ENCODE results near the gene GOT1.

- TF ChIP-seq ZBTB44 (tag by site-specific recombination; IDR thresholded peaks at IDR 0.05) = no peak
- TF ChIP-seq REST (tag by site-specific recombination; IDR thresholded peaks at IDR 0.05) = no peak
- TF ChIP-seq ZNF426 (tag by site-specific recombination; IDR thresholded peaks at IDR 0.05) = no peak
- TF ChIP-seq ZNF274 (IDR thresholded peaks at IDR 0.05; ENCODE audit: low read length) = no peak
- no peak for TF ChIP-seq ZNF274 (tag by site-specific recombination; IDR thresholded peaks at IDR 0.05; ENCODE audit: borderline replicate concordance)
- TF ChIP-seq SALL2 (tag by site-specific recombination; IDR thresholded peaks at IDR 0.05; ENCODE audit: borderline replicate concordance) = no peak
- no peak for TF ChIP-seq ZBTB26 (tag by site-specific recombination; optimal IDR thresholded peaks at IDR 0.05)
- TF ChIP-seq CTCF (tag by site-specific recombination; IDR thresholded peaks at IDR 0.05) = no peak
- TF ChIP-seq TCF7L2 (IDR thresholded peaks at IDR 0.05; ENCODE audit: borderline replicate concordance, low read depth, low read length) = no peak
- TF ChIP-seq MZF1 (tag by site-specific recombination; IDR thresholded peaks at IDR 0.05; ENCODE audit: borderline replicate concordance) = no peak
- TF ChIP-seq ZNF146 (tag by site-specific recombination; IDR thresholded peaks at IDR 0.05) = no peak
Observed at GRCh38 chr10:99419688-99420087, 10.7 kb downstream of the GOT1 start.
